ENCODE data around the gene CBFB.

CBFB gene

GRCh38 chr16:67052399-67052798 lies 23.4 kb downstream of the CBFB start:
- no peak overlapping the region for H3K4me2 ChIP-seq (ENCODE audit: insufficient read depth, low read length)
- TF ChIP-seq EZH2 (IDR thresholded peaks at IDR 0.05; ENCODE audit: borderline replicate concordance, low read depth, low read length, severe bottlenecking) (no peak), CTCF (IDR thresholded peaks at IDR 0.05; ENCODE audit: borderline replicate concordance, extremely low read depth, low read length, poor library complexity, severe bottlenecking) (no peak)
- no peak overlapping the region for H3K27ac ChIP-seq (ENCODE audit: low read length)
- H3K4me1 ChIP-seq (ENCODE audit: insufficient read depth, low read length), result peaks cover 15% of the 10 kb centered on the region
- peaks cover 51% of the 10 kb centered on the region for H3K36me3 ChIP-seq (ENCODE audit: insufficient read depth, low read length)
- H4K20me1 ChIP-seq (ENCODE audit: insufficient read depth, low read length), result peaks cover 66% of the 10 kb centered on the region; the same call in 1 of the 2 replicates
- ATAC-seq (ENCODE audit: insufficient read depth, low read depth) (peak; percentile 47; the same call in 2 of the 3 replicates), DNase-seq (no peak)
- H2AFZ ChIP-seq (ENCODE audit: low read depth, low read length), result no peak overlapping the region
- H3K9ac ChIP-seq (ENCODE audit: low read depth, low read length), result no peak overlapping the region
- no peak overlapping the region for H3K4me3 ChIP-seq (ENCODE audit: low read depth in 1 of 2, low read length in 2 of 2)
- H3K27me3 ChIP-seq (ENCODE audit: insufficient read depth, low read length, poor library complexity), result no peaks in the 10 kb centered on the region
- H3K79me2 ChIP-seq (ENCODE audit: insufficient read depth, low read length), result peaks cover 93% of the 10 kb centered on the region
- no peaks in the 10 kb centered on the region for H3K9me3 ChIP-seq (ENCODE audit: insufficient read depth, low read length, severe bottlenecking)

DNA sequence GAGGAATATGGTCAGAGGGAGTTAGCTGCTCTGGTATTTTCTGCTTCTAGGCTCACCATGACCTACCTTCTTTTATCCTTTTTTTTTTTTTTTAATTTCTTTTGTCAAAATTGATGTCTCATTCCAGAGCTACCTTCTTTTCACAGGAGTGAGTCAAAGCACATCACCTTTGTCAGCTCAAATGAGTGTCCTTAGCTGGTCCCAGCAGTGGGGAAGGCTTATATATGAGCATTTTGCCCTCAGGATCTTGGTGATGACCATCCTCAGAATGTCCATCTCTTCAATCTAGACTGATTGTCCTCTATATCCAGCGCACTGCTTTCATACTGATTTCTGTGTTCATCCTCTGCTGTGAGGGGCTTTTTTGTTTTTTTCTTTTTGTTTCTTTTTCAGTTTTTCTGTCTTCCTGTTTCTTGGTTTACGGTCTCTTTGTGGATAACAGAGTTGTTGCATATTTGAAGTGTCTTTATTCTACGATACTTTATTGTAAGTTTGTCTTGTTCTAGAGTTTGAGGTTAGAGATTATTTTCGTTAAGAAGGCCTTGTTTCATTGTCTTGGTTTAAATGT lies 24.9 kb downstream of the CBFB start:
- H3K27ac ChIP-seq (ENCODE audit: low read length), result no peak overlapping the region
- DNase-seq, result no peak
- H4K20me1 ChIP-seq (ENCODE audit: insufficient read depth, low read length), result peaks cover 70% of the 10 kb centered on the region; the same call in 1 of the 2 replicates
- H3K4me1 ChIP-seq (ENCODE audit: insufficient read depth, low read length), result peaks cover 15% of the 10 kb centered on the region
- peaks cover 96% of the 10 kb centered on the region for H3K79me2 ChIP-seq (ENCODE audit: insufficient read depth, low read length)
- ATAC-seq (ENCODE audit: insufficient read depth, low read depth), result no peak
- H3K9me3 ChIP-seq (ENCODE audit: insufficient read depth, low read length, severe bottlenecking), result no peaks in the 10 kb centered on the region
- no peak overlapping the region for H2AFZ ChIP-seq (ENCODE audit: low read depth, low read length)
- H3K36me3 ChIP-seq (ENCODE audit: insufficient read depth, low read length), result peaks cover 57% of the 10 kb centered on the region
- H3K4me2 ChIP-seq (ENCODE audit: insufficient read depth, low read length), result no peak overlapping the region
- no peaks in the 10 kb centered on the region for H3K27me3 ChIP-seq (ENCODE audit: insufficient read depth, low read length, poor library complexity)
- H3K4me3 ChIP-seq (ENCODE audit: low read depth in 1 of 2, low read length in 2 of 2), result no peak overlapping the region
- TF ChIP-seq EZH2 (IDR thresholded peaks at IDR 0.05; ENCODE audit: borderline replicate concordance, low read depth, low read length, severe bottlenecking) (no peak), CTCF (IDR thresholded peaks at IDR 0.05; ENCODE audit: borderline replicate concordance, extremely low read depth, low read length, poor library complexity, severe bottlenecking) (no peak)
- no peak overlapping the region for H3K9ac ChIP-seq (ENCODE audit: low read depth, low read length)

- ATAC-seq (ENCODE audit: insufficient read depth, low read depth), result no peak
- H3K4me2 ChIP-seq (ENCODE audit: insufficient read depth, low read length), result no peak overlapping the region
- no peak overlapping the region for H3K4me3 ChIP-seq (ENCODE audit: low read depth in 1 of 2, low read length in 2 of 2)
- no peak for TF ChIP-seq EZH2 (IDR thresholded peaks at IDR 0.05; ENCODE audit: borderline replicate concordance, low read depth, low read length, severe bottlenecking)
- no peak for TF ChIP-seq CTCF (IDR thresholded peaks at IDR 0.05; ENCODE audit: borderline replicate concordance, extremely low read depth, low read length, poor library complexity, severe bottlenecking)
- peaks cover 15% of the 10 kb centered on the region for H3K4me1 ChIP-seq (ENCODE audit: insufficient read depth, low read length)
- H3K9ac ChIP-seq (ENCODE audit: low read depth, low read length), result no peak overlapping the region
- H3K27me3 ChIP-seq (ENCODE audit: insufficient read depth, low read length, poor library complexity), result no peaks in the 10 kb centered on the region
- H3K9me3 ChIP-seq (ENCODE audit: insufficient read depth, low read length, severe bottlenecking), result no peaks in the 10 kb centered on the region
- peaks cover 96% of the 10 kb centered on the region for H3K79me2 ChIP-seq (ENCODE audit: insufficient read depth, low read length)
- DNase-seq, result no peak
- peaks cover 74% of the 10 kb centered on the region; the same call in 1 of the 2 replicates for H4K20me1 ChIP-seq (ENCODE audit: insufficient read depth, low read length)
- no peak overlapping the region for H2AFZ ChIP-seq (ENCODE audit: low read depth, low read length)
- peaks cover 61% of the 10 kb centered on the region for H3K36me3 ChIP-seq (ENCODE audit: insufficient read depth, low read length)
- H3K27ac ChIP-seq (ENCODE audit: low read length), result no peak overlapping the region
These were observed 26.0 kb downstream of the CBFB start for GRCh38 chr16:67054901-67055300.
